Measurements from ENCODE around the gene PHETA1.

GRCh38 chr12:111366075-111366474, 2.8 kb downstream of the PHETA1 start:
- TF ChIP-seq ZC3H11A (IDR thresholded peaks at IDR 0.05) (no peak), CTCF (IDR thresholded peaks at IDR 0.05) (no peak), RCOR1 (IDR thresholded peaks at IDR 0.05; ENCODE audit: low read depth, low read length) (no peak)

Data from A549 (cell line).